ENCODE results near the gene CCDC85B. TPM values are rescaled to one million over a fixed set of nuclear protein-coding genes. Genes with fewer than 3 reads are reported as not detected.

Gene CCDC85B
- total and polyA plus RNA-seq, 2 of the 13 experiments (the other 11 are each of a cell fraction or from before 2014, with no cell fraction given), result 8.2 to 19.5 TPM

DNA sequence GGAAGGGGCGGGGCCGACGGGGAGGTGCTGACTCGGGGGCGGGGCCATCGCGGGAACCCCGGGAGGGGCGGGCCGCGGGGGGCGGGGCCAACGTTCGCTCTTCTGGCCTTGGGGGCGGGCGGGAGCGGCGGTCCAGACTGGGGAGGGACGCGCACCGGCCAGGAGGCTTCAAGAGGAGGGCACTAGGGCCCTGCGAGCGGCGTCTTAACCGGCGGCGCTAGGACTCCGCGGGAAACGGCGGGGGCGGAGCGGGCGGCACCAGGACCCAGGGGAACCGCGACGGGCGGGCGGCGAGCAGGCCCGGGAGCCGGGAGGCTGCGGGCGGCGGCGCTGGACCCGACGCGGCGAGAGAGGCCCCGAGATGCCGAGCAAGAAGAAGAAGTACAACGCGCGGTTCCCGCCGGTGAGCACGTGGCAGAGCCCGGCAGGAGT, 28.7 kb downstream of the CCDC85B start, which contains the start of gene DRAP1 (continued):
- TF ChIP-seq ZNF530 (CRISPR knock-in tag; IDR thresholded peaks at IDR 0.05; ENCODE audit: low read depth) (no peak), NBN (conservative IDR thresholded peaks at IDR 0.05) (no peak), ZNF329 (CRISPR knock-in tag; IDR thresholded peaks at IDR 0.05; ENCODE audit: low read depth) (peak; percentile 16; the same call in 1 of the 2 replicates), ZBTB21 (CRISPR knock-in tag; IDR thresholded peaks at IDR 0.05) (no peak), MEIS1 (CRISPR knock-in tag; IDR thresholded peaks at IDR 0.05; ENCODE audit: borderline replicate concordance) (no peak), ZNF33A (CRISPR knock-in tag; IDR thresholded peaks at IDR 0.05; ENCODE audit: borderline replicate concordance) (no peak), GTF2F1 (IDR thresholded peaks at IDR 0.05; ENCODE audit: low read length) (no peak; the same call in 1 of the 2 replicates), SMAD9 (CRISPR knock-in tag; IDR thresholded peaks at IDR 0.05) (no peak; the same call in 1 of the 2 replicates), ZZZ3 (CRISPR knock-in tag; IDR thresholded peaks at IDR 0.05; ENCODE audit: borderline replicate concordance) (0 out of 2 replicates have a peak, but pooled peaks have one; percentile 48), TOPORS (CRISPR knock-in tag; IDR thresholded peaks at IDR 0.05) (no peak), POGZ (CRISPR knock-in tag; IDR thresholded peaks at IDR 0.05) (peak; percentile 79), IRX3 (CRISPR knock-in tag; IDR thresholded peaks at IDR 0.05; ENCODE audit: borderline replicate concordance, low read depth) (no peak), ELF4 (CRISPR knock-in tag; IDR thresholded peaks at IDR 0.05; ENCODE audit: borderline replicate concordance) (no peak), ZNF546 (CRISPR knock-in tag; conservative IDR thresholded peaks at IDR 0.05) (peak; percentile 80), ZNF441 (CRISPR knock-in tag; IDR thresholded peaks at IDR 0.05; ENCODE audit: borderline replicate concordance) (no peak), ESRRA (CRISPR knock-in tag; IDR thresholded peaks at IDR 0.05; ENCODE audit: low read depth) (peak; percentile 80; the same call in 1 of the 2 replicates), ZSCAN30 (CRISPR knock-in tag; IDR thresholded peaks at IDR 0.05) (peak; percentile 41; the same call in 1 of the 2 replicates)
- TF ChIP-seq, protein P1, sequence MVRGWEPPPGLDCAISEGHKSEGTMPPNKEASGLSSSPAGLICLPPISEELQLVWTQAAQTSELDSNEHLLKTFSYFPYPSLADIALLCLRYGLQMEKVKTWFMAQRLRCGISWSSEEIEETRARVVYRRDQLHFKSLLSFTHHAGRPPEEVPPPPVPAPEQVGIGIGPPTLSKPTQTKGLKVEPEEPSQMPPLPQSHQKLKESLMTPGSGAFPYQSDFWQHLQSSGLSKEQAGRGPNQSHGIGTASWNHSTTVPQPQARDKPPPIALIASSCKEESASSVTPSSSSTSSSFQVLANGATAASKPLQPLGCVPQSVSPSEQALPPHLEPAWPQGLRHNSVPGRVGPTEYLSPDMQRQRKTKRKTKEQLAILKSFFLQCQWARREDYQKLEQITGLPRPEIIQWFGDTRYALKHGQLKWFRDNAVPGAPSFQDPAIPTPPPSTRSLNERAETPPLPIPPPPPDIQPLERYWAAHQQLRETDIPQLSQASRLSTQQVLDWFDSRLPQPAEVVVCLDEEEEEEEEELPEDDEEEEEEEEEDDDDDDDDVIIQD (CRISPR knock-in tag; IDR thresholded peaks at IDR 0.05; ENCODE audit: low read depth), result peak; percentile 63; the same call in 1 of the 2 replicates
- TF ChIP-seq, protein P2, sequence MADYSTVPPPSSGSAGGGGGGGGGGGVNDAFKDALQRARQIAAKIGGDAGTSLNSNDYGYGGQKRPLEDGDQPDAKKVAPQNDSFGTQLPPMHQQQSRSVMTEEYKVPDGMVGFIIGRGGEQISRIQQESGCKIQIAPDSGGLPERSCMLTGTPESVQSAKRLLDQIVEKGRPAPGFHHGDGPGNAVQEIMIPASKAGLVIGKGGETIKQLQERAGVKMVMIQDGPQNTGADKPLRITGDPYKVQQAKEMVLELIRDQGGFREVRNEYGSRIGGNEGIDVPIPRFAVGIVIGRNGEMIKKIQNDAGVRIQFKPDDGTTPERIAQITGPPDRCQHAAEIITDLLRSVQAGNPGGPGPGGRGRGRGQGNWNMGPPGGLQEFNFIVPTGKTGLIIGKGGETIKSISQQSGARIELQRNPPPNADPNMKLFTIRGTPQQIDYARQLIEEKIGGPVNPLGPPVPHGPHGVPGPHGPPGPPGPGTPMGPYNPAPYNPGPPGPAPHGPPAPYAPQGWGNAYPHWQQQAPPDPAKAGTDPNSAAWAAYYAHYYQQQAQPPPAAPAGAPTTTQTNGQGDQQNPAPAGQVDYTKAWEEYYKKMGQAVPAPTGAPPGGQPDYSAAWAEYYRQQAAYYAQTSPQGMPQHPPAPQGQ (CRISPR knock-in tag; IDR thresholded peaks at IDR 0.05; ENCODE audit: borderline replicate concordance), result no peak
- TF ChIP-seq, protein P3, sequence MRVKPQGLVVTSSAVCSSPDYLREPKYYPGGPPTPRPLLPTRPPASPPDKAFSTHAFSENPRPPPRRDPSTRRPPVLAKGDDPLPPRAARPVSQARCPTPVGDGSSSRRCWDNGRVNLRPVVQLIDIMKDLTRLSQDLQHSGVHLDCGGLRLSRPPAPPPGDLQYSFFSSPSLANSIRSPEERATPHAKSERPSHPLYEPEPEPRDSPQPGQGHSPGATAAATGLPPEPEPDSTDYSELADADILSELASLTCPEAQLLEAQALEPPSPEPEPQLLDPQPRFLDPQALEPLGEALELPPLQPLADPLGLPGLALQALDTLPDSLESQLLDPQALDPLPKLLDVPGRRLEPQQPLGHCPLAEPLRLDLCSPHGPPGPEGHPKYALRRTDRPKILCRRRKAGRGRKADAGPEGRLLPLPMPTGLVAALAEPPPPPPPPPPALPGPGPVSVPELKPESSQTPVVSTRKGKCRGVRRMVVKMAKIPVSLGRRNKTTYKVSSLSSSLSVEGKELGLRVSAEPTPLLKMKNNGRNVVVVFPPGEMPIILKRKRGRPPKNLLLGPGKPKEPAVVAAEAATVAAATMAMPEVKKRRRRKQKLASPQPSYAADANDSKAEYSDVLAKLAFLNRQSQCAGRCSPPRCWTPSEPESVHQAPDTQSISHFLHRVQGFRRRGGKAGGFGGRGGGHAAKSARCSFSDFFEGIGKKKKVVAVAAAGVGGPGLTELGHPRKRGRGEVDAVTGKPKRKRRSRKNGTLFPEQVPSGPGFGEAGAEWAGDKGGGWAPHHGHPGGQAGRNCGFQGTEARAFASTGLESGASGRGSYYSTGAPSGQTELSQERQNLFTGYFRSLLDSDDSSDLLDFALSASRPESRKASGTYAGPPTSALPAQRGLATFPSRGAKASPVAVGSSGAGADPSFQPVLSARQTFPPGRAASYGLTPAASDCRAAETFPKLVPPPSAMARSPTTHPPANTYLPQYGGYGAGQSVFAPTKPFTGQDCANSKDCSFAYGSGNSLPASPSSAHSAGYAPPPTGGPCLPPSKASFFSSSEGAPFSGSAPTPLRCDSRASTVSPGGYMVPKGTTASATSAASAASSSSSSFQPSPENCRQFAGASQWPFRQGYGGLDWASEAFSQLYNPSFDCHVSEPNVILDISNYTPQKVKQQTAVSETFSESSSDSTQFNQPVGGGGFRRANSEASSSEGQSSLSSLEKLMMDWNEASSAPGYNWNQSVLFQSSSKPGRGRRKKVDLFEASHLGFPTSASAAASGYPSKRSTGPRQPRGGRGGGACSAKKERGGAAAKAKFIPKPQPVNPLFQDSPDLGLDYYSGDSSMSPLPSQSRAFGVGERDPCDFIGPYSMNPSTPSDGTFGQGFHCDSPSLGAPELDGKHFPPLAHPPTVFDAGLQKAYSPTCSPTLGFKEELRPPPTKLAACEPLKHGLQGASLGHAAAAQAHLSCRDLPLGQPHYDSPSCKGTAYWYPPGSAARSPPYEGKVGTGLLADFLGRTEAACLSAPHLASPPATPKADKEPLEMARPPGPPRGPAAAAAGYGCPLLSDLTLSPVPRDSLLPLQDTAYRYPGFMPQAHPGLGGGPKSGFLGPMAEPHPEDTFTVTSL (CRISPR knock-in tag; IDR thresholded peaks at IDR 0.05; ENCODE audit: borderline replicate concordance), result no peak
- TF ChIP-seq, protein P4, sequence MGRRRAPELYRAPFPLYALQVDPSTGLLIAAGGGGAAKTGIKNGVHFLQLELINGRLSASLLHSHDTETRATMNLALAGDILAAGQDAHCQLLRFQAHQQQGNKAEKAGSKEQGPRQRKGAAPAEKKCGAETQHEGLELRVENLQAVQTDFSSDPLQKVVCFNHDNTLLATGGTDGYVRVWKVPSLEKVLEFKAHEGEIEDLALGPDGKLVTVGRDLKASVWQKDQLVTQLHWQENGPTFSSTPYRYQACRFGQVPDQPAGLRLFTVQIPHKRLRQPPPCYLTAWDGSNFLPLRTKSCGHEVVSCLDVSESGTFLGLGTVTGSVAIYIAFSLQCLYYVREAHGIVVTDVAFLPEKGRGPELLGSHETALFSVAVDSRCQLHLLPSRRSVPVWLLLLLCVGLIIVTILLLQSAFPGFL (CRISPR knock-in tag; IDR thresholded peaks at IDR 0.05), result no peak

Data from HepG2 (cell line).